GM13976 (cell line): Measurements from ENCODE around the gene SPOCK2.

Source experiments
- DNase-seq: peaks from one replicate; pipeline ENCODE4 v3.0.0; 2012; ENCODE audit warnings: low spot score
- in situ Hi-C: fragments of 300-500 bp; cut with MboI; formaldehyde crosslinking; loops from one replicate; pipeline ENCODE4 v1.12.0; 2022; ENCODE audit warnings: low sequenced_read_pairs, mixed read lengths, inconsistent platforms; ENCODE audit not compliant: unreplicated experiment
- TF ChIP-seq, protein P1 (sequence below): IDR thresholded peaks from 2 replicates; pipeline ENCODE4 v1.5.1; 2012; ENCODE audit warnings: borderline replicate concordance, mild to moderate bottlenecking; ENCODE audit not compliant: insufficient read depth; ENCODE audit errors: extremely low read depth, missing control alignments, control extremely low read depth

The SPOCK2 gene

DNA sequence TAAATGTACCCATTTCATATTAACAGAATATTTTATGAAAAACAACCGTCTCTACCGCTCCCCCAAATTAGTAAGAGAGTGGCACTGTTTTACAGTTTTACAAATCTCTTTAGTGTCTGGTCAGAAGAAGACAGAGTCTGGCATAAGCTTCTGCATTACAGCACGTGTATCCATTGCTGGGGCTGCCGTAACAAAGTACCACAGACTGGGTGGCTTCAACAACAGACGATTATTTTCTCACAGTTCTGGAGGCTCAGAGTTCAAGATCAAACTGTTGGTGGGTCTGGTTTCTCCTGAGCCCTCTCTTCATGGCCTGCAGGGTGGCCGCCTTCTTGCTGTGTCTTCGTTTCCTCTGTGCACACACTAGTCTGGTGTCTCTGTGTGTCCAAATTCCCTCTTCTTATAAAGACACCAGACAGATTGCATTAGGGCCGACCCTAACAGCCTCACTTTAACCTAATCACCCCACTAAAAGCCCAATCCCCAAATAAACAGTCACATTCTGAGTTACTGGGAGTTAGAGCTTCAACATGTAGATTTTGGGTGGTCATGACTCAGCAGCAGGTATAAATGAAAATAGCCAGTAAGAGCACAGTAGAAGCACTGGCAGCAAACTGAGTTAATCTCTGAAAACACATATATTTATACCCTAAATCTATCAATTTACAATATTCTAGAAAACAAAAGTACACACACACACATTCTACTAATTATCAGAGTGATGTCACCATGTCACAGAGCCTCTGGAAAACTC lies 4.0 kb upstream of the SPOCK2 start:
- TF ChIP-seq, protein P1, sequence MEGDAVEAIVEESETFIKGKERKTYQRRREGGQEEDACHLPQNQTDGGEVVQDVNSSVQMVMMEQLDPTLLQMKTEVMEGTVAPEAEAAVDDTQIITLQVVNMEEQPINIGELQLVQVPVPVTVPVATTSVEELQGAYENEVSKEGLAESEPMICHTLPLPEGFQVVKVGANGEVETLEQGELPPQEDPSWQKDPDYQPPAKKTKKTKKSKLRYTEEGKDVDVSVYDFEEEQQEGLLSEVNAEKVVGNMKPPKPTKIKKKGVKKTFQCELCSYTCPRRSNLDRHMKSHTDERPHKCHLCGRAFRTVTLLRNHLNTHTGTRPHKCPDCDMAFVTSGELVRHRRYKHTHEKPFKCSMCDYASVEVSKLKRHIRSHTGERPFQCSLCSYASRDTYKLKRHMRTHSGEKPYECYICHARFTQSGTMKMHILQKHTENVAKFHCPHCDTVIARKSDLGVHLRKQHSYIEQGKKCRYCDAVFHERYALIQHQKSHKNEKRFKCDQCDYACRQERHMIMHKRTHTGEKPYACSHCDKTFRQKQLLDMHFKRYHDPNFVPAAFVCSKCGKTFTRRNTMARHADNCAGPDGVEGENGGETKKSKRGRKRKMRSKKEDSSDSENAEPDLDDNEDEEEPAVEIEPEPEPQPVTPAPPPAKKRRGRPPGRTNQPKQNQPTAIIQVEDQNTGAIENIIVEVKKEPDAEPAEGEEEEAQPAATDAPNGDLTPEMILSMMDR = no peak
- in situ Hi-C loops = no loop called here
- DNase-seq = no peak

GRCh38 chr10:72090326-72090725 lies 2.0 kb upstream of the SPOCK2 start:
- TF ChIP-seq, protein P1 = no peak
- in situ Hi-C loops = no loop called here
- no peak for DNase-seq

DNA sequence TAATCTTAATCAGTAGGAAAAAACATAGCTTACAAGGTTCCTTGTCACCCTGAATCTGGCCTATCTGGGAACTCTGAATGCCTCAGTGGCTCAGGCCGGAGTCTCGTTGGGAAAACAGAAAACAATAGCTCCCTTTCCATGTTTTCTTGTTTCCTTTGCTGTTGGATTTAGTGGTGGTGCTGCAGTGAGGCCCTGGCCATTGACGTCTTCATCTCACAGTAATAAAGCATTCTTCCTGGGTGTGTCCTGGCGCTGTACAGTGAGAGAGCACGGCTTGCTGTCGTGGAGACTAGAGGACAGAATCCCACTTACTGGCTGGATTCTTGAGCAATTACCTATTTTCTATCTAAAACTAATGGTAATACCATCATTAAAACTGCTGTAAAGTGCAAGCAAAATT lies 1.3 kb upstream of the SPOCK2 start:
- TF ChIP-seq, protein P1 = no peak
- in situ Hi-C loops = no loop called here
- DNase-seq = no peak

DNA sequence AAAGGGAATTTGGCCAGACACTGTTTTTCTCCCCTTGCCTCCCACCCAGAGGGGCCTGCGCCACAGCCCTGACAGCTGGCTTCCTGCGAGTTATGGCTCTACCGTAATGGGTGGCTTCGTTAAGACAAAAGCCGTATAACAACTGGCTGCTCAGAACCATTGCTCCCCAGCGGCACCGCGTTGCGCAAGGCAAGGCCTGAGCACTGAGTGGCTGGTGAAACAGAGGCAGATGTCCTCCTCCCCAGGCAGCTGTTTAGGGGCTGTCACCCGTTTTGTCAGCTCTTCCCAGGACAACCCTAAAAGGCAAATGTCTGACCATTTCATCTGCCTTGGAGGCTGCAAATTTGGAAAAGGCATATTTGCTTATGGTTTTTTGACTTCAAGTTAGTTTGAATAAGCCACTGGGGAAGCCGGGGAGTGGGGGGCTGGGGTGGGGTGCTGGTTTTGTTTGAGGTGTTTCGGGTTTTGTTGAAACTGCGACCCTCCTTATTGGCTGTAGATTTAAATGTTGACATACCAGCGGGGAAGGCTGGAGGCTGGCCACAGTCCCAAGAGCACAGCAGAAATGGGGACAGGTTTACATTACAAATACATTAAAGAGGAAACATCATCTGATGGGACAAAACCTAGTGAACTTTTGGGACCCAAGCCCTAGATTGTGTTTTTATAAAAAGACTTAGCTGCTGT lies 681 bp upstream of the SPOCK2 start:
- DNase-seq = peak; percentile 32
- TF ChIP-seq, protein P1 = no peak
- in situ Hi-C loops = no loop called here

GRCh38 chr10:72087392-72087968 lies 871 bp downstream of the SPOCK2 start:
- peak; percentile 66 for DNase-seq
- TF ChIP-seq, protein P1 = no peak
- in situ Hi-C loops = no loop called here

DNA sequence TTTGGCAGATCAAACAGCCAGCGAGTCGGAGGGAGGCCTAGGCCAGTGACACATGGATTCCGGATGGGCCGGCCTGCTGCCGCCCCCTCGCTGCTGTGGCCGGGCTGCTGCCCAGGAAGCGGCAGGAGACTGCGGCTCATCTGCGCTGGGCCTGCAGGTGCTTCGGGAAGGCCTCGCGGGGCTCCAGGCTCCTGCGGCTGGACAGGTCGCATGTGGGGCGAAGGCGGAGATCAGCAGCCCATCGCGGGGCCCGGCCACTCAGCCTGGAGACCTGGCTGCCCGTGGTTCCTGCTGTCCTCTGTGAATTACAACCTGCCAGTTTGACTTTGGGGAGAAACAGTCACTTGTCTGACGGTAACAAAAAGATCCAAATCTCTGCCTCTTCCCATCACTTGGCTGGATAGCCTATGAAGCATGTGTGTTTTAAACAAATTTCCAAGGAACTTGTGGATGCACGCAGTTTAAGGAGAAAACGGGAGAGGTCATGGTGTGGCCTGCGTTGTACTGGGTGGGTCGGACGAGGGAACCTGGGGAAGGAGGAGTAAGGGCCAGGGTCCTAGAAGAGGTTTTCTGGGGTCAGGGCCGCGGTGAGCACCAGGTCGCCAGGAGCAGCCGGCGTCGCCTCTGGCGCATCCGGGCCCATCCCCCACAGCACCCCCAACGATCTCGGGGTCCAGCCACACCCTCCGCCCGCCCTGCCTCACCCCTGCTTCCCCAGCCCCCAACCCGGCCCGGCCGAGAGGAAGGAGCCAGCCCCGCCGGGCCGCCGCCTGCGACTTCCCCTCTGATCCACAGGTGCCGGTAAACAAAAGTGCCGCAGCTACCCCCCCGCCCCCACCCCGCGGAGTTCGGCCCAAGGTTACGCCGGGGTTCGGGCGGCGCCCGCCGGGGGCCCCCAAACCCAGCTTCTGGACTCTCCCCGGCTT lies 1.6 kb downstream of the SPOCK2 start:
- peak; percentile 69 for DNase-seq
- TF ChIP-seq, protein P1 = no peak
- in situ Hi-C loops = no loop called here
